GM23248 (cell line): ENCODE measurements around the gene OGFOD2. TPM values are rescaled to one million over a fixed set of nuclear protein-coding genes. Genes with fewer than 3 reads are reported as not detected.

Experiments
- DNase-seq: peaks from one replicate; pipeline ENCODE4 v3.0.0-alpha.2; 2015
- H2AFZ ChIP-seq: fragments of 200-600 bp; sonication (generic); 2 replicates; pipeline ENCODE4 v1.6.1; 2016; ENCODE audit warnings: antibody characterized with exemption
- H3F3A ChIP-seq: fragments of 200-600 bp; sonication (generic); 2 replicates; pipeline ENCODE4 v1.6.1; 2016; ENCODE audit warnings: mild to moderate bottlenecking, antibody characterized with exemption, mixed run types; ENCODE audit not compliant: insufficient read depth
- H3K27ac ChIP-seq: fragments of 200-600 bp; sonication (generic); 2 replicates; pipeline ENCODE4 v1.5.1; 2016; ENCODE audit warnings: mild to moderate bottlenecking
- H3K27me3 ChIP-seq: fragments of 200-600 bp; sonication (generic); replicated peaks from 2 replicates; pipeline ENCODE4 v1.6.1; 2016; ENCODE audit warnings: mild to moderate bottlenecking; ENCODE audit not compliant: insufficient read depth
- H3K36me3 ChIP-seq: fragments of 200-600 bp; sonication (generic); 2 replicates; pipeline ENCODE4 v1.6.1; 2016; ENCODE audit warnings: low read depth, mild to moderate bottlenecking
- H3K4me1 ChIP-seq: fragments of 200-600 bp; sonication (generic); 2 replicates; pipeline ENCODE4 v1.6.1; 2016; ENCODE audit warnings: mild to moderate bottlenecking; ENCODE audit not compliant: insufficient read depth
- H3K4me2 ChIP-seq: fragments of 200-600 bp; sonication (generic); one replicate; pipeline ENCODE4 v1.6.1; 2016; ENCODE audit warnings: mild to moderate bottlenecking; ENCODE audit not compliant: unreplicated experiment
- H3K4me3 ChIP-seq: fragments of 200-600 bp; sonication (generic); 2 replicates; pipeline ENCODE4 v1.5.1; 2016; ENCODE audit warnings: mild to moderate bottlenecking
- H3K79me2 ChIP-seq: fragments of 200-600 bp; sonication (generic); 2 replicates; pipeline ENCODE4 v1.6.1; 2016; ENCODE audit warnings: mild to moderate bottlenecking; ENCODE audit not compliant: insufficient read depth
- H3K9ac ChIP-seq: fragments of 200-600 bp; sonication (generic); 2 replicates; pipeline ENCODE4 v1.6.1; 2016; ENCODE audit warnings: mild to moderate bottlenecking
- H3K9me2 ChIP-seq: fragments of 200-600 bp; sonication (generic); 2 replicates; pipeline ENCODE4 v1.6.1; 2016; ENCODE audit warnings: mixed run types, mild to moderate bottlenecking, moderate library complexity; ENCODE audit not compliant: insufficient read depth
- H3K9me3 ChIP-seq: fragments of 200-600 bp; sonication (generic); one replicate; pipeline ENCODE4 v1.6.1; 2017; ENCODE audit warnings: low read depth
- H4K20me1 ChIP-seq: fragments of 200-600 bp; sonication (generic); 2 replicates; pipeline ENCODE4 v1.6.0; 2016; ENCODE audit not compliant: insufficient read depth
- EZH2 ChIP-seq: fragments of 200-600 bp; sonication (generic); IDR thresholded peaks from 2 replicates; pipeline ENCODE4 v1.6.1; 2018; ENCODE audit warnings: antibody characterized with exemption, mild to moderate bottlenecking; ENCODE audit not compliant: insufficient read depth, poor library complexity, severe bottlenecking
- EZH2phosphoT487 ChIP-seq: fragments of 200-600 bp; sonication (generic); IDR thresholded peaks from 2 replicates; pipeline ENCODE4 v1.6.1; 2018; ENCODE audit warnings: antibody characterized with exemption, moderate library complexity, mild to moderate bottlenecking, low read depth; ENCODE audit not compliant: insufficient read depth
- WGBS, 2 experiments: methylation state at CpG; one replicate each; pipeline ENCODE4 v1.1.6; 2015 to 2017; ENCODE audit warnings: low lambda C conversion rate in 2 of 2, low coverage in 1 of 2; ENCODE audit errors: missing lambda C conversion rate in 2 of 2; 5-methylcytosine and 5-hydroxymethylcytosine counted together
- in situ Hi-C: fragments of 300-500 bp; cut with MboI; formaldehyde crosslinking; loops from 2 replicates; pipeline ENCODE4 v1.15.0; 2020
- polyA plus RNA-seq: library from polyadenylated mRNA; unstranded; fragments of >200 nt; fragmentation: Nextera tagmentation; extraction: Ambion mirVana; gene quantifications from 2 replicates; pipeline ENCODE4 v1.2.1, GENCODE V29; 2016
- total RNA-seq: library from RNA; depleted of rRNA; stranded (reverse); fragments of >200 nt; shearing (Covaris generic); gene quantifications from 2 replicates; pipeline ENCODE4 v1.2.3, GENCODE V29; 2014

OGFOD2 gene
- total and polyA plus RNA-seq, 2 experiments from 2014 or later: 11.9 to 12.8 TPM

DNA sequence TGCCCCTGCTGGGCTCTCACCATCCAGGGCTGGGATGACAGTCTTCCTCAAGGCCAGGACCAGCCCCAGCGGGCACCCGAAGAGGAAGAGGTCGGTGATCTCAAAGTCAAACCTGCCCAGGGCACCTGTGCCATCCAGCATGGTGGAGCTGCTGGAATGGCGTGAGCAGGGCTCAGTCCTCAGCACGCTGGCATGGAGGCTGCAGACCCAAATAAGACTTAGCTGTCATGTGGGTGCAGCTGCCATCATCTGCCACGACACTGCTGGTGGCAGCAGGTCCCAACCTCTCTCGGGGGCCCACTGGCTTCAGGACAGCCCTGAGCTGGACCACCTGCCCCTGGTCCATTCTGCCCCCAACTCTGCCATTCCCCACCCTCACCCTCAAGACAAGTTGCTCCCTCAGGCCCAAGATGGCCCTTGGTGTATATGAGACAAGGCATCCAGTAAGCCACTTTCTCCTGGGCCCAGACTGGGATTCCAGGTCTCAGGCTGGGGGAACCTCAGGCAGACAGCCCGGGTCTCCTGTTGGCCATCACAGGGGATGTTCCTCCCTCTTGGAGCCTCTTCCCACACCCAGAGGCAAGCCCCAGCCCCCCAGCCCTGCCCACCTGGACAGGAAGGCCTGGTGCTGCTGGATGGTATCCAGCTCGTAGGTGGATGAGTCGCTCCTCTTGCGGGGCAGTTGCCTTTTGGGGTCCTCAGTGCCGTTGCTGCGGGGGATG, 19.9 kb downstream of the OGFOD2 start:
- H3K27me3 ChIP-seq: no peaks in the 10 kb centered on the region
- in situ Hi-C loops: no loop called here
- H3K4me1 ChIP-seq: no peaks in the 10 kb centered on the region
- no peaks in the 10 kb centered on the region for H3K79me2 ChIP-seq
- no peaks in the 10 kb centered on the region for H4K20me1 ChIP-seq
- TF ChIP-seq EZH2phosphoT487 (no peak), EZH2 (no peak)
- WGBS, 2 experiments: 92 to 95% methylated on average over 11 to 13 of the region's 13 CpGs
- no peak overlapping the region for H3K4me3 ChIP-seq
- no peaks in the 10 kb centered on the region for H3K36me3 ChIP-seq
- H3K27ac ChIP-seq: no peak overlapping the region
- no peak overlapping the region for H2AFZ ChIP-seq
- H3K9me2 ChIP-seq: no peaks in the 10 kb centered on the region
- no peak for DNase-seq
- H3K9ac ChIP-seq: no peak overlapping the region
- no peak overlapping the region for H3K4me2 ChIP-seq
- H3F3A ChIP-seq: no peaks in the 10 kb centered on the region
- H3K9me3 ChIP-seq: no peaks in the 10 kb centered on the region

DNA sequence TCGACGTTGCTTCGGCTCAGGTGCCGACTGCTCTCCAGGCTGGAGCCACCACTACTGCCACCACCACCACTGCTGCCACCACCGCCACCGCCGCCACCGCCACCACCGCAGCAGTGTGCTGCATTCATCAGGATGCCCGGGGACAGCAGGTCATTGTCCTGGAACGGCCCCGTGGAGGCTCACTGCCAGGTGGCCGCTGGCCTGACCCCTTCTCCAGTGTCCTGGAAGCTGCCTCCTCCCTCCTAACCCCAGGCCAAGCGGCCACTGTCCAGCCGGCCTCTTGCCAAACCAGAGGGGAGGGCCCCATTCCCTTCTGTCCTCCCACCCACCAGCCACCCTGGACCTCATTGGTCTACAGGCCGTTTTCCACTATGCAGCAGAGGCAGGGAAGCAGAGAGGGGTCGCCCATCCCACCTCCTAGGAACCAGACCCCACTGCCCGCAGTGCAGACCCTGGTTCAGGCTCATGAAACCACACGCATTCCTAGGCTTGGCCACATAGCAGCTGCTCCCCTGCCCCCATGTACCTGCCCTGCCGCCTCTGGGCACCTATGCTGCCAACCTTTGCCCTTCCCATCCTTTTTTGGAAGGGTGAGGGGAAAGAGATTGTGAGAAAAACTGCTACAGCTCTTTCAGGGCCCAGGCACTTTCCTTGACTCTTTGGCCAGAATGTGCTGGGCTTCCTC, 20.6 kb downstream of the OGFOD2 start:
- no peak overlapping the region for H3K27ac ChIP-seq
- no peaks in the 10 kb centered on the region for H4K20me1 ChIP-seq
- H3K27me3 ChIP-seq: no peaks in the 10 kb centered on the region
- no peaks in the 10 kb centered on the region for H3F3A ChIP-seq
- no peak overlapping the region for H2AFZ ChIP-seq
- TF ChIP-seq EZH2 (no peak), EZH2phosphoT487 (no peak)
- 80 to 86% methylated on average over 19 of the region's 20 CpGs for WGBS, 2 experiments
- in situ Hi-C loops: no loop called here
- no peak overlapping the region for H3K4me3 ChIP-seq
- H3K4me1 ChIP-seq: no peaks in the 10 kb centered on the region
- H3K9me3 ChIP-seq: no peaks in the 10 kb centered on the region
- H3K9me2 ChIP-seq: no peaks in the 10 kb centered on the region
- H3K9ac ChIP-seq: no peak overlapping the region
- no peaks in the 10 kb centered on the region for H3K36me3 ChIP-seq
- DNase-seq: no peak
- no peak overlapping the region for H3K4me2 ChIP-seq
- no peaks in the 10 kb centered on the region for H3K79me2 ChIP-seq

DNA sequence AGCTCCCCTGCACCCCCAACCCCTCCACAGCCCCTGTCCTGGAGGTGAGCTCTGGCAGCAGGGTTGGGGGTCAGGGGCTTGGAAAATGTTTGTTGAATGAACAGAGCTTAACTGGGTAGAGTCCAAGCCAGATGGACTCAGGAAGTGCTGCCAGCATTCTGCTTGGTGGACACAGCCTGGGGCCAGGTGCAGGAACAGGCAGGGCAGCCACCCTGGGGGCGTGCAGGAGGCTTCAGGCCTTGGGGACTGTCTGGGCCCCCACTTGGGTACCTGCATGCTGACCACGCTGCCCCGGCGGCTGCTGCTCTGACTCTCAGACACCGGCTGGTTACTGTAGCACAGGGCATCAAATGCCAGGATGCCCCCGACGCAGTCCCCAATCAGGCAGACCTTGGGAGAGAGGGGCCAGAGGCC, 21.2 kb downstream of the OGFOD2 start:
- H3K4me3 ChIP-seq: no peak overlapping the region
- no peak overlapping the region for H2AFZ ChIP-seq
- no peak overlapping the region for H3K4me2 ChIP-seq
- TF ChIP-seq EZH2 (no peak), EZH2phosphoT487 (no peak)
- no peaks in the 10 kb centered on the region for H3K9me2 ChIP-seq
- H3K4me1 ChIP-seq: no peaks in the 10 kb centered on the region
- no peaks in the 10 kb centered on the region for H3K79me2 ChIP-seq
- H3K9me3 ChIP-seq: no peaks in the 10 kb centered on the region
- no peaks in the 10 kb centered on the region for H3F3A ChIP-seq
- no peaks in the 10 kb centered on the region for H4K20me1 ChIP-seq
- no peak overlapping the region for H3K27ac ChIP-seq
- in situ Hi-C loops: no loop called here
- no peak overlapping the region for H3K9ac ChIP-seq
- no peaks in the 10 kb centered on the region for H3K27me3 ChIP-seq
- 96 to 99% methylated on average over 7 of the region's 7 CpGs for WGBS, 2 experiments
- H3K36me3 ChIP-seq: no peaks in the 10 kb centered on the region
- DNase-seq: no peak

DNA sequence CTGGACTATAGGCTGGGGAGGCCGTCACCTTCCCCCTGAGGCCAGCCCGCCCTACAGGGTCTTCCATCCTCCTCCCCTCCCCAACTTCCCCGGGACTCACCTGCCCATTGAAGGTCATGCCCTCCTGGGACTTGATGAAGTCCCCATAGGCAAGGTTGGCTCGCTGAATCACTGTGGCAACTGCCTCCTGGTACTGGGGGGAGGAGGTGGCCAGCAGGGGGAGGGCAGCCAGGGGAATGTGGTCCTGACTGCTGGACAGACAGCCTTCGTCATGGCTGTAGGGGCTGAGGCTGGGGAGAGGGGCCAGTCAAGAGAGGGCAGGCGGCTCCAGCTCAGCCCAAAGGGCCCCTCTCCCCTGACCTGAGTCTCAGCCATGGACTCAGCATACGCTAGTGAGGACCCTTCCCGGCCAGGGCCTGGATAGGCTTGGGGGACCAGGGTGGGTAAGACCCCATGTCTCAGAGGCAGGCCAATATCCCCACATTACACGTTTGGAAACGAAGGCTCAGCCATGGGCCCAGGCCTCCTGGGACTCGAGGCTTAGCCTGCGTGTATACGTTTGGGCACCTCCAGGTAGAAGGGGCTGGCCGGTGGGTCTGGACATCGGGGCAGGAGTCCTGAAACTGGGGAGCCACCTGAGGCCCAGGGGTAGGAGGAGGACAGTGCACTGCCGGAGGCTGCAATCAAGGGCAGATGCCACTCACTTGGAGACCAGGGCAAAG, 21.7 kb downstream of the OGFOD2 start:
- in situ Hi-C loops: no loop called here
- H3K4me1 ChIP-seq: no peaks in the 10 kb centered on the region
- no peaks in the 10 kb centered on the region for H3K9me3 ChIP-seq
- no peaks in the 10 kb centered on the region for H3K36me3 ChIP-seq
- H4K20me1 ChIP-seq: no peaks in the 10 kb centered on the region
- TF ChIP-seq EZH2: no peak
- no peak for TF ChIP-seq EZH2phosphoT487
- no peak overlapping the region for H3K9ac ChIP-seq
- no peaks in the 10 kb centered on the region for H3K9me2 ChIP-seq
- H3F3A ChIP-seq: no peaks in the 10 kb centered on the region
- WGBS, 2 experiments: 94 to 95% methylated on average over 15 to 16 of the region's 16 CpGs
- no peak overlapping the region for H3K4me2 ChIP-seq
- H2AFZ ChIP-seq: no peak overlapping the region
- no peak overlapping the region for H3K4me3 ChIP-seq
- no peaks in the 10 kb centered on the region for H3K27me3 ChIP-seq
- DNase-seq: no peak
- H3K79me2 ChIP-seq: no peaks in the 10 kb centered on the region
- no peak overlapping the region for H3K27ac ChIP-seq
